ENCODE results near the gene BLVRA.
"Not testable (repeated sequence)": the region's sequence is repeated elsewhere in the genome, so short reads cannot be mapped to it uniquely, and the experiment has no call there.

The BLVRA gene

GRCh38 chr7:43758029-43758821 is at the start of gene BLVRA:
Gene BLVRA, plus strand, starts transcription at chr7:43758680. Its CDS starts 12,479 bp downstream, at chr7:43771159.
- DNase-seq, result peak; percentile 13 to 53

GRCh38 chr7:43711503-43711902 is 47.0 kb upstream of the BLVRA start:
- DNase-seq, result no peak

GRCh38 chr7:43715966-43716365 is 42.5 kb upstream of the BLVRA start:
- not testable (repeated sequence) for DNase-seq

- DNase-seq, result no peak
Observed at GRCh38 chr7:43716598-43716997, 41.9 kb upstream of the BLVRA start.

- DNase-seq, result peak; percentile 20 to 71
Observed at GRCh38 chr7:43721193-43721806, 37.2 kb upstream of the BLVRA start.

- no peak for DNase-seq
Observed at GRCh38 chr7:43723007-43723341, 35.5 kb upstream of the BLVRA start.

- DNase-seq, result no peak
Observed at GRCh38 chr7:43725251-43725650, 33.2 kb upstream of the BLVRA start.

GRCh38 chr7:43726466-43726865 is 32.0 kb upstream of the BLVRA start:
- no peak for DNase-seq

GRCh38 chr7:43727003-43727402 is 31.5 kb upstream of the BLVRA start:
- no peak for DNase-seq

GRCh38 chr7:43727494-43727893 is 31.0 kb upstream of the BLVRA start:
- DNase-seq, result no peak

GRCh38 chr7:43729214-43729923 is 29.1 kb upstream of the BLVRA start, which contains the start of gene COA1:
Gene COA1, minus strand, starts transcription at chr7:43729523. Its CDS starts 80,909 bp downstream, at chr7:43648614.
- DNase-seq, result peak; percentile 67 to 94

GRCh38 chr7:43729924-43730248 is 28.6 kb upstream of the BLVRA start:
- no peak for DNase-seq

- not testable (repeated sequence) for DNase-seq
Observed at GRCh38 chr7:43731494-43731893, 27.0 kb upstream of the BLVRA start.

- not testable (repeated sequence) for DNase-seq
Observed at GRCh38 chr7:43734575-43735332, 23.7 kb upstream of the BLVRA start.

- no peak for DNase-seq
Observed at GRCh38 chr7:43735403-43735801, 23.1 kb upstream of the BLVRA start.

- no peak for DNase-seq
Observed at GRCh38 chr7:43735802-43736603, 22.5 kb upstream of the BLVRA start.

GRCh38 chr7:43737467-43738127 is 20.9 kb upstream of the BLVRA start:
- no peak for DNase-seq

GRCh38 chr7:43742692-43743091 is 15.8 kb upstream of the BLVRA start:
- DNase-seq, result no peak

GRCh38 chr7:43747328-43748105 is 11.0 kb upstream of the BLVRA start:
- DNase-seq, result no peak

GRCh38 chr7:43749383-43749940 is 9.0 kb upstream of the BLVRA start:
- DNase-seq, result no peak
